GM18511 (cell line): ENCODE results near the gene PNKD.
A peak's percentile ranks its signal among the peaks of the same experiment; 100 is the strongest.

Source experiments
- ATAC-seq: cut with Tn5 transposase; IDR thresholded peaks from one replicate; pipeline ENCODE4 v1.9.1; 2021; ENCODE audit warnings: mild to moderate bottlenecking, moderate library complexity; ENCODE audit not compliant: unreplicated experiment

PNKD gene

GRCh38 chr2:218334531-218334930 lies 64.2 kb downstream of the PNKD start:
- no peak for ATAC-seq

- ATAC-seq = no peak
These were observed 70.3 kb downstream of the PNKD start for GRCh38 chr2:218340656-218341055.

- no peak for ATAC-seq
These were observed 71.1 kb downstream of the PNKD start for GRCh38 chr2:218341381-218341780.

GRCh38 chr2:218342837-218343236 lies 72.5 kb downstream of the PNKD start:
- ATAC-seq = no peak

- ATAC-seq = no peak
These were observed 73.3 kb downstream of the PNKD start for GRCh38 chr2:218343591-218343990.

GRCh38 chr2:218344090-218344754 lies 73.9 kb downstream of the PNKD start:
- no peak for ATAC-seq

GRCh38 chr2:218344755-218345417 lies 74.6 kb downstream of the PNKD start:
- ATAC-seq = no peak

- no peak for ATAC-seq
These were observed 75.3 kb downstream of the PNKD start for GRCh38 chr2:218345491-218346236.

- no peak for ATAC-seq
These were observed 76.9 kb downstream of the PNKD start for GRCh38 chr2:218347172-218347571.

GRCh38 chr2:218354045-218354444 lies 83.7 kb downstream of the PNKD start:
- ATAC-seq = no peak

GRCh38 chr2:218354850-218355443 lies 84.6 kb downstream of the PNKD start:
- ATAC-seq = no peak

- ATAC-seq = no peak
These were observed 87.2 kb downstream of the PNKD start for GRCh38 chr2:218357236-218358177.

- no peak for ATAC-seq
These were observed 90.1 kb downstream of the PNKD start for GRCh38 chr2:218360453-218360852.

GRCh38 chr2:218362606-218363005 lies 92.3 kb downstream of the PNKD start:
- no peak for ATAC-seq

- no peak for ATAC-seq
These were observed 93.4 kb downstream of the PNKD start for GRCh38 chr2:218363736-218364135.

- ATAC-seq = no peak
These were observed 93.9 kb downstream of the PNKD start for GRCh38 chr2:218364196-218364595.

GRCh38 chr2:218366621-218367414 lies 96.5 kb downstream of the PNKD start:
- ATAC-seq = no peak

GRCh38 chr2:218367415-218368149 lies 97.3 kb downstream of the PNKD start:
- peak; percentile 97 for ATAC-seq

GRCh38 chr2:218368150-218368528 lies 97.8 kb downstream of the PNKD start:
- ATAC-seq = no peak
